NT2/D1 (cell line): ENCODE measurements around the gene NAGK.

Experiments
- YY1 ChIP-seq: IDR thresholded peaks from 2 replicates; pipeline ENCODE4 v1.6.1; 2011; ENCODE audit not compliant: insufficient read length, insufficient read depth
- ZNF274 ChIP-seq: IDR thresholded peaks from 2 replicates; pipeline ENCODE4 v1.6.1; 2011; ENCODE audit warnings: mild to moderate bottlenecking, low read depth, low read length

DNA sequence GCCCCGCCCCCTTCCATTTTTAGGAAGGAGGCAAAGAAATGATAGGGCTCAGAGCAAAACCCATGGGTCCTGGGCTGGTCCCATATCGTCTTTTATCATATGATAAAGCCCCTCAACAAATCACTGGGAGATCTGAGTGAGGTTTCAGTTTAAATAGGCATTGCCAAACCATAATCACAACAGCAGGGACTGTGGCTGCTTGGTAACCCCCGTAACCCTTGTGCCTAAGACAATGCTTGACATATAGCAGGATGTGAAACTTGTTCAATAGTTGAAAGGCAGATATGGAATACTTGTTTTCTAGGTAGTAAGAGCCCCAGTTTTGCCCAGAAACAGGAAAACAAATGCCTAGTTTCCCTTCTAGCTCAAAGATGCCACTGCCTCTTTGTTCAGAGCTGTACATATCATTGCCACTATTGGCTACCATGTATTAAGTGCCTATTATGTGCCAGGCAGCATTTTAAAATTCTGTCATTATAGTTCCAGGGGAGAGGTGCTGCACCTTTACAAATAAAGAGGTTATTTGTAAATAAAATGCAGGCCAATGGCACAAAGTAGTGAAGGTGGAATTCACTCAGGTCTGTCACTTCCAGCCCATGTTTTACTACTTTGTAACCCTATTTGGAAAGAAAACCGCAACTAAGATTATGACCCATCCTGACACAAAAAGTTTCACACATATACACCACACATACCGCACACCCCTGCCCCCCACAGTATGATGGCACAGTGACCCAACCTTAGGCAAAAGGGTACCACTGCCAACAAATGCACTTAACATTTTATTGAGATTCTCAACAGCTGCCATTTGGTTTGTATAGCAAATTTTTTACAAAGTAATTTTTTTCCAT lies 14.2 kb downstream of the NAGK start:
- no peak for TF ChIP-seq YY1
- TF ChIP-seq ZNF274: no peak
